HepG2 (cell line): Measurements from ENCODE around the gene MCOLN1. TPM values are rescaled to one million over a fixed set of nuclear protein-coding genes. Genes with fewer than 3 reads are reported as not detected.
A peak's percentile ranks its signal among the peaks of the same experiment; 100 is the strongest.

Source experiments
- ATAC-seq: fragments of 200-7000 bp; cut with Tn5 transposase; 3 replicates; pipeline ENCODE4 v1.9.1; 2020; ENCODE audit warnings: mild to moderate bottlenecking, moderate library complexity
- BruUV-seq: library from RNA; stranded (reverse); fragments of 400-500 nt; replicated peaks from 2 replicates; lab custom pipeline; 2021; lab: Mats Ljungman, UMichigan
- CTCF ChIA-PET: fragments of 300-600 bp; formaldehyde crosslinking; extraction: SDS; loops from one replicate; lab custom pipeline; 2021; ENCODE audit warnings: low total read pairs, inconsistent platforms, low intra/inter-chr PET ratio; lab: Yijun Ruan, JAX
- POLR2A ChIA-PET: fragments of 350-600 bp; sonication (Branson Sonifier 250); formaldehyde crosslinking; loops from one replicate; lab custom pipeline; 2020; ENCODE audit warnings: antibody characterized with exemption, inconsistent platforms; lab: Yijun Ruan, JAX
- DNase-seq: peaks from one replicate; pipeline ENCODE4 v3.0.0-alpha.2; 2015; ENCODE audit warnings: low spot score
- FAIRE-seq: peaks from 3 replicates; lab custom pipeline; 2011; peaks lifted over from hg19 to GRCh38; lab: Jason Lieb, UNC
- H2AFZ ChIP-seq: one replicate; pipeline ENCODE4 v1.6.1; 2011; ENCODE audit warnings: low read length, inconsistent platforms
- H3K27ac ChIP-seq: fragments of 300-600 bp; 3 replicates; pipeline ENCODE4 v1.8.0; 2011; ENCODE audit warnings: mixed run types, mild to moderate bottlenecking, mixed read lengths, low read length, inconsistent platforms; ENCODE audit not compliant: insufficient read depth; ENCODE audit errors: extremely low read length
- H3K27me3 ChIP-seq, 2 experiments: fragments of 200-600 bp in 1 of 2; 2 replicates in 1 of 2; 3 replicates in 1 of 2; pipeline versions ENCODE4 v1.6.0 to v1.8.0; 2011; ENCODE audit warnings: low read length in 2 of 2, mild to moderate bottlenecking in 2 of 2, moderate library complexity in 2 of 2, inconsistent platforms in 1 of 2; ENCODE audit not compliant: insufficient read depth in 2 of 2, control insufficient read depth in 1 of 2
- H3K36me3 ChIP-seq, 2 experiments: fragments of 200-600 bp in 1 of 2; replicated peaks in 1 of 2; 2 replicates in 1 of 2; 3 replicates in 1 of 2; pipeline versions ENCODE4 v1.5.1 to v1.8.0; 2011; ENCODE audit warnings: low read length in 2 of 2, inconsistent platforms in 1 of 2; ENCODE audit not compliant: insufficient read depth in 2 of 2, control insufficient read depth in 1 of 2
- H3K4me1 ChIP-seq: 2 replicates; pipeline ENCODE4 v1.5.1; 2012; ENCODE audit warnings: low read length, inconsistent platforms; ENCODE audit not compliant: insufficient read depth
- H3K4me2 ChIP-seq: 2 replicates; pipeline ENCODE4 v1.6.0; 2011; ENCODE audit warnings: low read depth, low read length, inconsistent platforms
- H3K4me3 ChIP-seq, 3 experiments: fragments of 200-600 bp in 1 of 3; sonication (generic), shearing (Covaris generic) in 1 of 3; replicated peaks in 1 of 3; 2 replicates each; pipeline ENCODE4 v1.5.1; 2011 to 2016; ENCODE audit warnings: low read length in 3 of 3, inconsistent platforms in 2 of 3, low read depth in 2 of 3, mild to moderate bottlenecking in 2 of 3, control low read depth in 1 of 3, mixed read lengths in 1 of 3; ENCODE audit not compliant: insufficient read depth in 1 of 3
- H3K79me2 ChIP-seq: one replicate; pipeline ENCODE4 v1.6.1; 2011; ENCODE audit warnings: low read length, inconsistent platforms; ENCODE audit not compliant: insufficient read depth
- H3K9ac ChIP-seq: 2 replicates; pipeline ENCODE4 v1.6.0; 2011; ENCODE audit warnings: mild to moderate bottlenecking, low read depth, low read length, inconsistent platforms; ENCODE audit not compliant: insufficient read depth
- H3K9me3 ChIP-seq: 2 replicates; pipeline ENCODE4 v1.5.1; 2012; ENCODE audit warnings: mild to moderate bottlenecking, low read length
- H4K20me1 ChIP-seq: 2 replicates; pipeline ENCODE4 v1.6.0; 2011; ENCODE audit warnings: inconsistent platforms, mild to moderate bottlenecking, low read length, moderate library complexity; ENCODE audit not compliant: insufficient read depth
- FLYWCH1 ChIP-seq: sonication (generic); formaldehyde crosslinking; IDR thresholded peaks from 2 replicates; pipeline ENCODE4 v1.8.1; 2023; ENCODE audit warnings: mild to moderate bottlenecking, missing genetic modification reagents
- HDAC6 ChIP-seq: fragments of 200-600 bp; sonication (generic); IDR thresholded peaks from 2 replicates; pipeline ENCODE4 v1.7.0; 2017; ENCODE audit warnings: mild to moderate bottlenecking, antibody characterized with exemption, low read length, low read depth
- MAZ ChIP-seq, 2 experiments: sonication (generic) in 1 of 2; formaldehyde crosslinking in 1 of 2; IDR thresholded peaks; 2 replicates each; pipeline versions ENCODE4 v1.5.0 to v1.6.1; 2012 to 2020; ENCODE audit warnings: low read depth in 2 of 2, mild to moderate bottlenecking in 2 of 2, borderline replicate concordance in 1 of 2, improper control_type of control experiment in 1 of 2, low read length in 1 of 2, missing genetic modification reagents in 1 of 2, moderate library complexity in 1 of 2
- NFRKB ChIP-seq: fragments of 450-650 bp; IDR thresholded peaks from 2 replicates; pipeline ENCODE4 v1.6.1; 2017
- NR2C2 ChIP-seq: sonication (generic); formaldehyde crosslinking; IDR thresholded peaks from 2 replicates; pipeline ENCODE4 v1.4.0; 2020; ENCODE audit warnings: missing genetic modification reagents, mild to moderate bottlenecking, moderate library complexity, borderline replicate concordance
- REPIN1 ChIP-seq: sonication (generic); formaldehyde crosslinking; IDR thresholded peaks from 2 replicates; pipeline ENCODE4 v1.8.0; 2022; ENCODE audit warnings: missing genetic modification reagents, low read depth, mild to moderate bottlenecking, borderline replicate concordance
- SAFB2 ChIP-seq: sonication (generic); formaldehyde crosslinking; IDR thresholded peaks from 2 replicates; pipeline ENCODE4 v1.5.1; 2020; ENCODE audit warnings: missing genetic modification reagents, low read depth, mild to moderate bottlenecking, borderline replicate concordance
- SMAD9 ChIP-seq: sonication (generic); formaldehyde crosslinking; IDR thresholded peaks from 2 replicates; pipeline ENCODE4 v1.5.1; 2020; ENCODE audit warnings: mild to moderate bottlenecking, missing genetic modification reagents
- YY1 ChIP-seq: IDR thresholded peaks from 2 replicates; pipeline ENCODE4 v1.6.1; 2011; ENCODE audit warnings: low read length, low read depth, moderate library complexity, mild to moderate bottlenecking; ENCODE audit not compliant: insufficient read depth, insufficient replicate concordance
- ZNF136 ChIP-seq: sonication (generic); formaldehyde crosslinking; IDR thresholded peaks from 2 replicates; pipeline ENCODE4 v1.8.1; 2022; ENCODE audit warnings: low read depth, mild to moderate bottlenecking, moderate library complexity, missing genetic modification reagents
- ZNF367 ChIP-seq: sonication (generic); formaldehyde crosslinking; IDR thresholded peaks from 2 replicates; pipeline ENCODE4 v1.4.0; 2020; ENCODE audit warnings: missing genetic modification reagents, borderline replicate concordance
- ZNF496 ChIP-seq: sonication (generic); formaldehyde crosslinking; IDR thresholded peaks from 2 replicates; pipeline ENCODE4 v1.8.1; 2023; ENCODE audit warnings: mild to moderate bottlenecking, moderate library complexity, missing genetic modification reagents; ENCODE audit not compliant: insufficient replicate concordance
- ZNF501 ChIP-seq: sonication (generic); formaldehyde crosslinking; IDR thresholded peaks from 2 replicates; pipeline ENCODE4 v1.5.1; 2020; ENCODE audit warnings: mild to moderate bottlenecking, moderate library complexity, missing genetic modification reagents
- ZNF530 ChIP-seq: sonication (generic); formaldehyde crosslinking; IDR thresholded peaks from 2 replicates; pipeline ENCODE4 v1.5.0; 2020; ENCODE audit warnings: low read depth, mild to moderate bottlenecking, missing genetic modification reagents
- ZZZ3 ChIP-seq: sonication (generic); formaldehyde crosslinking; IDR thresholded peaks from 2 replicates; pipeline ENCODE4 v1.4.0; 2020; ENCODE audit warnings: missing genetic modification reagents, mild to moderate bottlenecking, borderline replicate concordance
- WGBS: methylation state at CpG from one replicate; pipeline ENCODE4 v1.1.6; 2017; ENCODE audit warnings: low lambda C conversion rate; 5-methylcytosine and 5-hydroxymethylcytosine counted together
- in situ Hi-C: cut with HindIII; loops from 2 replicates; pipeline ENCODE4 v1.10.0; 2017; ENCODE audit warnings: low pct_unique_long_range_greater_than_20kb; ENCODE audit not compliant: extremely low pct_ligation_motif_present
- intact Hi-C: fragments of 100-400 bp; cut with micrococcal nuclease; formaldehyde crosslinking; loops from one replicate; pipeline ENCODE4 v1.10.0; 2022; ENCODE audit not compliant: unreplicated experiment
- polyA plus RNA-seq, 8 experiments: library from polyadenylated mRNA; depleted of rRNA in 3 of 8; stranded (reverse) in 7 of 8; unstranded in 1 of 8; fragments of >200 nt; fragmentation: Illumina TruSeq in 4 of 8; extraction: Trizol in 4 of 8; gene quantifications; 2 replicates each; pipeline versions ENCODE4 v1.2.1 to v1.2.3, GENCODE V29; 2011 to 2016; ENCODE audit warnings: low read depth in 4 of 8, missing spikeins in 1 of 8, mixed read lengths in 1 of 8; ENCODE audit not compliant: insufficient read depth in 1 of 8
- total RNA-seq, 5 experiments: library from RNA; depleted of rRNA; stranded (reverse); fragments of >200 nt; fragmentation: Illumina TruSeq; extraction: Trizol; gene quantifications; 2 replicates each; pipeline ENCODE4 v1.2.3, GENCODE V29; 2016; ENCODE audit warnings: low read depth in 1 of 5
- TF ChIP-seq, protein P1 (sequence below), 2 experiments: sonication (generic) in 1 of 2; formaldehyde crosslinking in 1 of 2; IDR thresholded peaks; 2 replicates each; pipeline versions ENCODE4 v1.4.0 to v1.6.1; 2018 to 2020; ENCODE audit warnings: missing genetic modification reagents in 2 of 2, borderline replicate concordance in 1 of 2, low read depth in 1 of 2, mild to moderate bottlenecking in 1 of 2, missing biosample characterization in 1 of 2
- TF ChIP-seq, protein P2 (sequence below): sonication (generic); formaldehyde crosslinking; IDR thresholded peaks from 2 replicates; pipeline ENCODE4 v1.4.0; 2020; ENCODE audit warnings: low read depth, missing genetic modification reagents

MCOLN1 gene
- total and polyA plus RNA-seq, 2 of the 13 experiments (the other 11 are each of a cell fraction or from before 2014, with no cell fraction given) = 3.4 to 15.7 TPM

DNA sequence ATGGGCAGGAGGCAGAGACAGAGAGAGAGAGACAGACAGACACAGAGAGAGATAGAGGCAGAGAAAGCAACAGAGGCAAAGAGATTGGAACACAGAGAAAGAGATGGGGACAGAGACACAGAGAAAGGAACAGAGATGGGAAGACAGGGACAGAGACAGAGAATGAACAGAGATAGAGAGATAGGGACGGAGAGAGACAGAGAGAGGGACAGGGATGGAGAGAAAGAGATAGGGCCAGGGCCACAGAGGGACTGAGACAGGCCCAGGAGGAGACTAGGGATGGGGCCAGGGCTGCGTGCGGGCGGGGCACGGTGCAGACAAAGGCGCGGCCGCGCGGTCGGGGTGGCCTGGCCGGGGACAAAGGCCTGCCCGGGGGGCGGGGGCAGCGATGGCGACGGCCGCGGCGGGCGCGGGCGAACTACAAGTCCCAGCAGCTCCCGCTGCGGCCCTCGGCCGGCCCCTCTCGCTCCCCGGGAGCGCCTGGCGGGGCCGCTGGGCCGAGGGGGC, 6.7 kb upstream of the MCOLN1 start, which contains the start of gene ZNF358:
Gene ZNF358 (plus strand): TSS at position 459 of the 507 bp plus-strand sequence. CDS start 3,140 bp downstream, outside the sequence.
- FAIRE-seq (no peak), ATAC-seq (peak; percentile 95), DNase-seq (peak; percentile 31)
- in situ Hi-C loops = no loop called here
- Histone ChIP-seq H3K9me3 (no peaks in the 10 kb centered on the region), H3K4me1 (peaks cover 18% of the 10 kb centered on the region), H2AFZ (peak within 1 kb of the TSS; percentile 93), H3K79me2 (no peaks in the 10 kb centered on the region), H3K4me3 (peak within 1 kb of the TSS; percentile 62 to 75 (median 65)), H3K4me2 (peak within 1 kb of the TSS; percentile 85), H3K36me3 (no peaks in the 10 kb centered on the region), H4K20me1 (no peaks in the 10 kb centered on the region), H3K27ac (peak within 1 kb of the TSS; percentile 41), H3K27me3 (no peaks in the 10 kb centered on the region; a peak in 1 of 5 replicates), H3K9ac (peak within 1 kb of the TSS; percentile 85)
- CTCF ChIA-PET = no interaction called here
- intact Hi-C loops = no loop called here
- POLR2A ChIA-PET = interaction anchor here (1.9 kb wide), 1 partner anchor 9 kb away, joined by 7 read pairs; no protein-coding TSS in a partner anchor
- WGBS = 4% methylated on average over 6 of the region's 33 CpGs
- BruUV-seq = no TSS peak
- TF ChIP-seq ZNF496 (CRISPR knock-in tag) (no peak), ZNF136 (no peak), REPIN1 (CRISPR knock-in tag) (no peak), MAZ (IDR thresholded peaks at IDR 0.05; ENCODE audit: borderline replicate concordance, low read depth, low read length) (peak; percentile 63; the same call in 1 of the 2 replicates), MAZ (CRISPR knock-in tag; IDR thresholded peaks at IDR 0.05; ENCODE audit: low read depth) (peak; percentile 90), NFRKB (no peak), SAFB2 (CRISPR knock-in tag) (no peak), ZZZ3 (CRISPR knock-in tag) (no peak), FLYWCH1 (CRISPR knock-in tag) (no peak), HDAC6 (no peak), SMAD9 (CRISPR knock-in tag) (no peak), NR2C2 (CRISPR knock-in tag) (no peak), ZNF530 (CRISPR knock-in tag) (no peak), YY1 (peak; percentile 95), ZNF501 (CRISPR knock-in tag) (no peak), ZNF367 (CRISPR knock-in tag) (no peak)
- TF ChIP-seq, protein P1, sequence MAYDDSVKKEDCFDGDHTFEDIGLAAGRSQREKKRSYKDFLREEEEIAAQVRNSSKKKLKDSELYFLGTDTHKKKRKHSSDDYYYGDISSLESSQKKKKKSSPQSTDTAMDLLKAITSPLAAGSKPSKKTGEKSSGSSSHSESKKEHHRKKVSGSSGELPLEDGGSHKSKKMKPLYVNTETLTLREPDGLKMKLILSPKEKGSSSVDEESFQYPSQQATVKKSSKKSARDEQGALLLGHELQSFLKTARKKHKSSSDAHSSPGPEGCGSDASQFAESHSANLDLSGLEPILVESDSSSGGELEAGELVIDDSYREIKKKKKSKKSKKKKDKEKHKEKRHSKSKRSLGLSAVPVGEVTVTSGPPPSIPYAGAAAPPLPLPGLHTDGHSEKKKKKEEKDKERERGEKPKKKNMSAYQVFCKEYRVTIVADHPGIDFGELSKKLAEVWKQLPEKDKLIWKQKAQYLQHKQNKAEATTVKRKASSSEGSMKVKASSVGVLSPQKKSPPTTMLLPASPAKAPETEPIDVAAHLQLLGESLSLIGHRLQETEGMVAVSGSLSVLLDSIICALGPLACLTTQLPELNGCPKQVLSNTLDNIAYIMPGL (CRISPR knock-in tag; IDR thresholded peaks at IDR 0.05; ENCODE audit: borderline replicate concordance in 1 of 2, low read depth in 1 of 2) = 0 out of 4 replicates have a peak, but pooled peaks of 1 of the 2 experiments have one; percentile 0
- TF ChIP-seq, protein P2, sequence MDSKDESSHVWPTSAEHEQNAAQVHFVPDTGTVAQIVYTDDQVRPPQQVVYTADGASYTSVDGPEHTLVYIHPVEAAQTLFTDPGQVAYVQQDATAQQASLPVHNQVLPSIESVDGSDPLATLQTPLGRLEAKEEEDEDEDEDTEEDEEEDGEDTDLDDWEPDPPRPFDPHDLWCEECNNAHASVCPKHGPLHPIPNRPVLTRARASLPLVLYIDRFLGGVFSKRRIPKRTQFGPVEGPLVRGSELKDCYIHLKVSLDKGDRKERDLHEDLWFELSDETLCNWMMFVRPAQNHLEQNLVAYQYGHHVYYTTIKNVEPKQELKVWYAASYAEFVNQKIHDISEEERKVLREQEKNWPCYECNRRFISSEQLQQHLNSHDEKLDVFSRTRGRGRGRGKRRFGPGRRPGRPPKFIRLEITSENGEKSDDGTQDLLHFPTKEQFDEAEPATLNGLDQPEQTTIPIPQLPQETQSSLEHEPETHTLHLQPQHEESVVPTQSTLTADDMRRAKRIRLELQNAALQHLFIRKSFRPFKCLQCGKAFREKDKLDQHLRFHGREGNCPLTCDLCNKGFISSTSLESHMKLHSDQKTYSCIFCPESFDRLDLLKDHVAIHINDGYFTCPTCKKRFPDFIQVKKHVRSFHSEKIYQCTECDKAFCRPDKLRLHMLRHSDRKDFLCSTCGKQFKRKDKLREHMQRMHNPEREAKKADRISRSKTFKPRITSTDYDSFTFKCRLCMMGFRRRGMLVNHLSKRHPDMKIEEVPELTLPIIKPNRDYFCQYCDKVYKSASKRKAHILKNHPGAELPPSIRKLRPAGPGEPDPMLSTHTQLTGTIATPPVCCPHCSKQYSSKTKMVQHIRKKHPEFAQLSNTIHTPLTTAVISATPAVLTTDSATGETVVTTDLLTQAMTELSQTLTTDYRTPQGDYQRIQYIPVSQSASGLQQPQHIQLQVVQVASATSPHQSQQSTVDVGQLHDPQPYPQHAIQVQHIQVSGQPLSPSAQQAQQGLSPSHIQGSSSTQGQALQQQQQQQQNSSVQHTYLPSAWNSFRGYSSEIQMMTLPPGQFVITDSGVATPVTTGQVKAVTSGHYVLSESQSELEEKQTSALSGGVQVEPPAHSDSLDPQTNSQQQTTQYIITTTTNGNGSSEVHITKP (CRISPR knock-in tag) = no peak
